ENCODE data around the gene KDM1B. TPM values are rescaled to one million over a fixed set of nuclear protein-coding genes. Genes with fewer than 3 reads are reported as not detected.

The KDM1B gene, protein sequence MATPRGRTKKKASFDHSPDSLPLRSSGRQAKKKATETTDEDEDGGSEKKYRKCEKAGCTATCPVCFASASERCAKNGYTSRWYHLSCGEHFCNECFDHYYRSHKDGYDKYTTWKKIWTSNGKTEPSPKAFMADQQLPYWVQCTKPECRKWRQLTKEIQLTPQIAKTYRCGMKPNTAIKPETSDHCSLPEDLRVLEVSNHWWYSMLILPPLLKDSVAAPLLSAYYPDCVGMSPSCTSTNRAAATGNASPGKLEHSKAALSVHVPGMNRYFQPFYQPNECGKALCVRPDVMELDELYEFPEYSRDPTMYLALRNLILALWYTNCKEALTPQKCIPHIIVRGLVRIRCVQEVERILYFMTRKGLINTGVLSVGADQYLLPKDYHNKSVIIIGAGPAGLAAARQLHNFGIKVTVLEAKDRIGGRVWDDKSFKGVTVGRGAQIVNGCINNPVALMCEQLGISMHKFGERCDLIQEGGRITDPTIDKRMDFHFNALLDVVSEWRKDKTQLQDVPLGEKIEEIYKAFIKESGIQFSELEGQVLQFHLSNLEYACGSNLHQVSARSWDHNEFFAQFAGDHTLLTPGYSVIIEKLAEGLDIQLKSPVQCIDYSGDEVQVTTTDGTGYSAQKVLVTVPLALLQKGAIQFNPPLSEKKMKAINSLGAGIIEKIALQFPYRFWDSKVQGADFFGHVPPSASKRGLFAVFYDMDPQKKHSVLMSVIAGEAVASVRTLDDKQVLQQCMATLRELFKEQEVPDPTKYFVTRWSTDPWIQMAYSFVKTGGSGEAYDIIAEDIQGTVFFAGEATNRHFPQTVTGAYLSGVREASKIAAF
- 19.0 TPM for total RNA-seq

DNA sequence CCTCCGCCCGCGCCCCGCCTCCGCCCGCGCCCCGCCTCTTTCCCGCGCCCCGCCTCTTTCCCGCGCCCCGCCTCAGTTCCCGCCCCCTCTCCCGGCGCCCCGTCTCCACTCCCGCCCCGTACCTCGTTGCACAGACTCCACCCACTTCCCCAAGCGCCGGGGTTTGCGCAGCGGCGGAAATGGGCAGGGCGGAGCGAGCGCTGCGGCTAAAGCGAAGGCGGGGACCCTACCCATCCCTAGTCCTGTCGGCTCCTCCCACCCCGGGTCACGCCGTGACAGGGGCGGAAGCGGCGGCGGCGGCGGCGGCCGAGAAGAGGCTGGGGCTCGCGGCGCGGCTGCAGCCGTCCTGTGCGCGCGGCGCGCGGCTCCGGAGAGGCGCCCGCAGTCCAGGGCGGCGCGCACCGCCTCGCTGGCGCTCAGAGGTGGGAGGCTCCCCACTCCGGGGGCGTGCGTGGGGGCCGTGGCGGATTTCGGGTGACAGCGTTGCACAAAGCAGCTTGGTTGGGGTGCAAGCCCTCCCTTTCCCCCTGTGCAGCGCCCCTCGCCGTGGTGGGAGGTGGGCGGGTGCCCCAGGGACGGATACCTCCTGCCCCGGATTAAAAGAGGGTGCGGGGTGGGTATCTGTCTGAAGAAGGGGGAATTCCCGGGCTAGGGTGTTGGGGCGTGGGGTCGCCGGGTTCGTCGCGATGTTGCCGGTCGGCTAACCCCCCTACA lies at the start of gene KDM1B:
Gene KDM1B, plus strand, starts transcription at position 273 of the 714 bp plus-strand sequence. CDS start 4,474 bp downstream, outside the sequence.

GRCh38 chr6:18122128-18123093 lies 32.8 kb upstream of the KDM1B start, which contains the start of gene NHLRC1:
TSS of gene NHLRC1 (minus strand) at chr6:18122677. CDS start at chr6:18122606, 71 bp downstream.

GRCh38 chr6:18154507-18155149 lies 594 bp upstream of the KDM1B start, which contains the start of gene TPMT:
TSS of gene TPMT (minus strand) at chr6:18155077. CDS start at chr6:18149127, 5,950 bp downstream.

GRCh38 chr6:18264219-18264922 lies 109.1 kb downstream of the KDM1B start, which contains the start of gene DEK:
TSS of gene DEK (minus strand) at chr6:18264530. CDS start at chr6:18263987, 543 bp downstream.

Small RNA genes lying within 50 kb of the gene (small RNA-seq; reads per million reads assigned to genes)
- gene RF00019 (ENCODE audit: low replicate concordance) = not detected

Other genes with a start within 250 kb of the KDM1B start
- 58.3 TPM for gene KIF13A, start 167.8 kb upstream of the KDM1B start, total RNA-seq
- 3.2 TPM for gene NHLRC1, start 32.7 kb upstream of the KDM1B start, total RNA-seq
- 11.4 TPM for gene TPMT, start 345 bp upstream of the KDM1B start, total RNA-seq
- 88.7 TPM for gene DEK, start 109.1 kb downstream of the KDM1B start, total RNA-seq
- 41.0 TPM for gene RNF144B, start 231.9 kb downstream of the KDM1B start, total RNA-seq

Data from metanephros (tissue), 2 donors.